SK-N-SH treated with all-trans-retinoic acid at 6 μM for 48 hours (cell line): Measurements from ENCODE around the gene MXRA8.
"Not testable (repeated sequence)": the region's sequence is repeated elsewhere in the genome, so short reads cannot be mapped to it uniquely, and the experiment has no call there.

Experiments
- ATAC-seq: fragments of 200-7000 bp; cut with Tn5 transposase; 3 replicates; pipeline ENCODE4 v1.9.1; 2020; ENCODE audit warnings: mild to moderate bottlenecking, moderate library complexity
- ARNTL ChIP-seq: fragments of 450-650 bp; formaldehyde crosslinking; IDR thresholded peaks from 2 replicates; pipeline ENCODE4 v1.5.0; 2020; ENCODE audit warnings: low read depth, mild to moderate bottlenecking, moderate library complexity, borderline replicate concordance
- BACH2 ChIP-seq: fragments of 250-450 bp; sonication (Bioruptor Pico); IDR thresholded peaks from 2 replicates; pipeline ENCODE4 v1.9.0; 2021; ENCODE audit warnings: mild to moderate bottlenecking, borderline replicate concordance
- CSDC2 ChIP-seq: fragments of 250-450 bp; sonication (Bioruptor Pico); IDR thresholded peaks from 2 replicates; pipeline ENCODE4 v1.5.0; 2020; ENCODE audit warnings: mild to moderate bottlenecking, moderate library complexity
- CSRNP3 ChIP-seq: fragments of 250-450 bp; sonication (Bioruptor Pico); IDR thresholded peaks from 2 replicates; pipeline ENCODE4 v1.5.1; 2021; ENCODE audit warnings: mild to moderate bottlenecking, moderate library complexity
- ESRRG ChIP-seq: fragments of 250-450 bp; sonication (Bioruptor Pico); IDR thresholded peaks from 2 replicates; pipeline ENCODE4 v1.6.1; 2021; ENCODE audit warnings: mild to moderate bottlenecking
- GLIS3 ChIP-seq: fragments of 250-450 bp; sonication (Bioruptor Pico); IDR thresholded peaks from 2 replicates; pipeline ENCODE4 v1.5.0; 2020; ENCODE audit warnings: mild to moderate bottlenecking, moderate library complexity
- ISL1 ChIP-seq: fragments of 250-450 bp; sonication (Bioruptor Pico); IDR thresholded peaks from 2 replicates; pipeline ENCODE4 v2.1.2; 2022; ENCODE audit warnings: mild to moderate bottlenecking, moderate library complexity
- OSR1 ChIP-seq: fragments of 250-450 bp; sonication (Bioruptor Pico); IDR thresholded peaks from 2 replicates; pipeline ENCODE4 v1.8.0; 2022; ENCODE audit warnings: moderate library complexity, mild to moderate bottlenecking, inconsistent platforms
- PPARA ChIP-seq: fragments of 250-450 bp; sonication (Bioruptor Pico); IDR thresholded peaks from 2 replicates; pipeline ENCODE4 v1.5.0; 2020; ENCODE audit warnings: mild to moderate bottlenecking, borderline replicate concordance
- RARB ChIP-seq: fragments of 250-450 bp; sonication (Bioruptor Pico); IDR thresholded peaks from 2 replicates; pipeline ENCODE4 v1.8.0; 2021; ENCODE audit warnings: mild to moderate bottlenecking, moderate library complexity
- SNAI2 ChIP-seq: fragments of 250-450 bp; sonication (Bioruptor Pico); IDR thresholded peaks from 2 replicates; pipeline ENCODE4 v1.5.0; 2020; ENCODE audit warnings: mild to moderate bottlenecking, moderate library complexity
- TCF4 ChIP-seq: fragments of 250-450 bp; sonication (Bioruptor Pico); IDR thresholded peaks from 2 replicates; pipeline ENCODE4 v1.8.0; 2021; ENCODE audit warnings: mild to moderate bottlenecking, moderate library complexity, borderline replicate concordance
- TOX ChIP-seq: fragments of 250-450 bp; sonication (Bioruptor Pico); IDR thresholded peaks from 2 replicates; pipeline ENCODE4 v1.8.0; 2021; ENCODE audit warnings: mild to moderate bottlenecking, moderate library complexity, borderline replicate concordance
- ZFP30 ChIP-seq: fragments of 450-650 bp; formaldehyde crosslinking; IDR thresholded peaks from 2 replicates; pipeline ENCODE4 v1.5.0; 2022; ENCODE audit warnings: mild to moderate bottlenecking, moderate library complexity
- ZNF565 ChIP-seq: fragments of 450-650 bp; formaldehyde crosslinking; conservative IDR thresholded peaks from 2 replicates; pipeline ENCODE4 v1.5.0; 2020; ENCODE audit warnings: low read depth, mild to moderate bottlenecking, moderate library complexity
- ZNF70 ChIP-seq: fragments of 450-650 bp; formaldehyde crosslinking; IDR thresholded peaks from 2 replicates; pipeline ENCODE4 v1.5.0; 2020; ENCODE audit warnings: mild to moderate bottlenecking, moderate library complexity
- ZNF8 ChIP-seq: fragments of 450-650 bp; formaldehyde crosslinking; IDR thresholded peaks from 2 replicates; pipeline ENCODE4 v1.5.0; 2020; ENCODE audit warnings: mild to moderate bottlenecking, moderate library complexity
- TF ChIP-seq, protein P1 (sequence below): fragments of 250-450 bp; sonication (Bioruptor Pico); IDR thresholded peaks from 2 replicates; pipeline ENCODE4 v1.5.0; 2020; ENCODE audit warnings: mild to moderate bottlenecking, moderate library complexity
- TF ChIP-seq, protein P2 (sequence below): fragments of 250-450 bp; sonication (Bioruptor Pico); IDR thresholded peaks from 2 replicates; pipeline ENCODE4 v1.8.0; 2020; ENCODE audit warnings: mild to moderate bottlenecking, moderate library complexity, borderline replicate concordance
- TF ChIP-seq, protein P3 (sequence below): fragments of 250-450 bp; sonication (Bioruptor Pico); IDR thresholded peaks from 2 replicates; pipeline ENCODE4 v1.8.0; 2021; ENCODE audit warnings: low read depth, mild to moderate bottlenecking, moderate library complexity, borderline replicate concordance
- TF ChIP-seq, protein P4 (sequence below): fragments of 250-450 bp; sonication (Bioruptor Pico); IDR thresholded peaks from 2 replicates; pipeline ENCODE4 v1.5.1; 2020; ENCODE audit warnings: low read depth, mild to moderate bottlenecking, moderate library complexity

Gene MXRA8

DNA sequence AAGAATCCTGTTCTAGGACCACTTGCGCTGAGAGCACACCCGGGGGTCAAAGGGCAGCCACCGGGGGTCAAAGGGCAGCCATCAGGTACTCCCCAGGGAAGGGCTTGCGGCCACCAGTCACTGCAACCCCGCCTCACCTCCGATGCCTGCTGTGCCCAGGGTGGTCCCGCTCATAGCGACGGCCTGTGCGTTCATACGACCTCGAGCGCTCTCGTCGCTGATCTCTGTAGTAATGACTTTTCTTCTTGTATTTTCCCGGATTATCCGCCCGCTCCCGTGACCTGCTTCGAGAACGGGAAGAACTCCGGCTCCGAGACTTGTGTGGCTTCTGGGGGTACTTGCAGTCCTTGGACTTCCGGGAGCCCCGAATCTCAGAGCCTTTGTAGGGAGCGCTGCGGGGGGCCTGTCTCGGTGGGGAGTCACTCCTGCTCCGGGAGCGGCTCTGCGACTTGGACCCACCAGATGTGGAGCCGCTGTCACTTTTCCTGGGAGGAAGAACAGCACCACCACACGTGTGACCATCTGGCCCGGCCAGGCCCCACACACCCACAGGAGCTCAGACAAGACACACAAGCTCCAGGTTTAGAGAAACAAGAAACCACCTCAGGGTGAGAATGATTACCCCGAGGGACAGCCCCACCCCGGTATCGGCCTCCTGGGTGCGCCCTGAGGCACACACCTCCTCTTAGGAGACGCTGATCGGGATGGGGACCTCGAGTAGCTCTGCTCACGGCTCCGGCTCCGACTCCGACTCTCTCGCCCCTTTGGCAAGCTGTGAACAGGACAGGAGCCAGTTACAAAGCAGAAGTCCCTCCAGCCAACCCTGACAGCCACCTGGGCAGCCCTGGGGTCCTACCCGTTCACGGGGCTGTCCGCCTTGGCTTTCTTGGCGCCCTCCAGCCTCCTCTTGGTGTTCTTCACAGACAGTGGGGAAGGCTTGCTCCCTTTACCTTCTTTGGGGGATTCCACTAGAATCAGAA, 29.0 kb upstream of the MXRA8 start:
- ATAC-seq = no peak
- TF ChIP-seq ZFP30 (no peak), ZNF70 (CRISPR knock-in tag) (no peak), PPARA (CRISPR knock-in tag) (no peak), ESRRG (CRISPR knock-in tag) (no peak), SNAI2 (CRISPR knock-in tag) (no peak), TCF4 (CRISPR knock-in tag) (no peak), TOX (no peak), ARNTL (CRISPR knock-in tag) (no peak)
- TF ChIP-seq, protein P1, sequence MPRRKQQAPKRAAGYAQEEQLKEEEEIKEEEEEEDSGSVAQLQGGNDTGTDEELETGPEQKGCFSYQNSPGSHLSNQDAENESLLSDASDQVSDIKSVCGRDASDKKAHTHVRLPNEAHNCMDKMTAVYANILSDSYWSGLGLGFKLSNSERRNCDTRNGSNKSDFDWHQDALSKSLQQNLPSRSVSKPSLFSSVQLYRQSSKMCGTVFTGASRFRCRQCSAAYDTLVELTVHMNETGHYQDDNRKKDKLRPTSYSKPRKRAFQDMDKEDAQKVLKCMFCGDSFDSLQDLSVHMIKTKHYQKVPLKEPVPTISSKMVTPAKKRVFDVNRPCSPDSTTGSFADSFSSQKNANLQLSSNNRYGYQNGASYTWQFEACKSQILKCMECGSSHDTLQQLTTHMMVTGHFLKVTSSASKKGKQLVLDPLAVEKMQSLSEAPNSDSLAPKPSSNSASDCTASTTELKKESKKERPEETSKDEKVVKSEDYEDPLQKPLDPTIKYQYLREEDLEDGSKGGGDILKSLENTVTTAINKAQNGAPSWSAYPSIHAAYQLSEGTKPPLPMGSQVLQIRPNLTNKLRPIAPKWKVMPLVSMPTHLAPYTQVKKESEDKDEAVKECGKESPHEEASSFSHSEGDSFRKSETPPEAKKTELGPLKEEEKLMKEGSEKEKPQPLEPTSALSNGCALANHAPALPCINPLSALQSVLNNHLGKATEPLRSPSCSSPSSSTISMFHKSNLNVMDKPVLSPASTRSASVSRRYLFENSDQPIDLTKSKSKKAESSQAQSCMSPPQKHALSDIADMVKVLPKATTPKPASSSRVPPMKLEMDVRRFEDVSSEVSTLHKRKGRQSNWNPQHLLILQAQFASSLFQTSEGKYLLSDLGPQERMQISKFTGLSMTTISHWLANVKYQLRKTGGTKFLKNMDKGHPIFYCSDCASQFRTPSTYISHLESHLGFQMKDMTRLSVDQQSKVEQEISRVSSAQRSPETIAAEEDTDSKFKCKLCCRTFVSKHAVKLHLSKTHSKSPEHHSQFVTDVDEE (CRISPR knock-in tag) = no peak
- TF ChIP-seq, protein P2, sequence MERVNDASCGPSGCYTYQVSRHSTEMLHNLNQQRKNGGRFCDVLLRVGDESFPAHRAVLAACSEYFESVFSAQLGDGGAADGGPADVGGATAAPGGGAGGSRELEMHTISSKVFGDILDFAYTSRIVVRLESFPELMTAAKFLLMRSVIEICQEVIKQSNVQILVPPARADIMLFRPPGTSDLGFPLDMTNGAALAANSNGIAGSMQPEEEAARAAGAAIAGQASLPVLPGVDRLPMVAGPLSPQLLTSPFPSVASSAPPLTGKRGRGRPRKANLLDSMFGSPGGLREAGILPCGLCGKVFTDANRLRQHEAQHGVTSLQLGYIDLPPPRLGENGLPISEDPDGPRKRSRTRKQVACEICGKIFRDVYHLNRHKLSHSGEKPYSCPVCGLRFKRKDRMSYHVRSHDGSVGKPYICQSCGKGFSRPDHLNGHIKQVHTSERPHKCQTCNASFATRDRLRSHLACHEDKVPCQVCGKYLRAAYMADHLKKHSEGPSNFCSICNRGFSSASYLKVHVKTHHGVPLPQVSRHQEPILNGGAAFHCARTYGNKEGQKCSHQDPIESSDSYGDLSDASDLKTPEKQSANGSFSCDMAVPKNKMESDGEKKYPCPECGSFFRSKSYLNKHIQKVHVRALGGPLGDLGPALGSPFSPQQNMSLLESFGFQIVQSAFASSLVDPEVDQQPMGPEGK (CRISPR knock-in tag) = no peak
- TF ChIP-seq, protein P3, sequence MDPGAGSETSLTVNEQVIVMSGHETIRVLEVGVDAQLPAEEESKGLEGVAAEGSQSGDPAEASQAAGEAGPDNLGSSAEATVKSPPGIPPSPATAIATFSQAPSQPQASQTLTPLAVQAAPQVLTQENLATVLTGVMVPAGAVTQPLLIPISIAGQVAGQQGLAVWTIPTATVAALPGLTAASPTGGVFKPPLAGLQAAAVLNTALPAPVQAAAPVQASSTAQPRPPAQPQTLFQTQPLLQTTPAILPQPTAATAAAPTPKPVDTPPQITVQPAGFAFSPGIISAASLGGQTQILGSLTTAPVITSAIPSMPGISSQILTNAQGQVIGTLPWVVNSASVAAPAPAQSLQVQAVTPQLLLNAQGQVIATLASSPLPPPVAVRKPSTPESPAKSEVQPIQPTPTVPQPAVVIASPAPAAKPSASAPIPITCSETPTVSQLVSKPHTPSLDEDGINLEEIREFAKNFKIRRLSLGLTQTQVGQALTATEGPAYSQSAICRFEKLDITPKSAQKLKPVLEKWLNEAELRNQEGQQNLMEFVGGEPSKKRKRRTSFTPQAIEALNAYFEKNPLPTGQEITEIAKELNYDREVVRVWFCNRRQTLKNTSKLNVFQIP (CRISPR knock-in tag) = no peak

DNA sequence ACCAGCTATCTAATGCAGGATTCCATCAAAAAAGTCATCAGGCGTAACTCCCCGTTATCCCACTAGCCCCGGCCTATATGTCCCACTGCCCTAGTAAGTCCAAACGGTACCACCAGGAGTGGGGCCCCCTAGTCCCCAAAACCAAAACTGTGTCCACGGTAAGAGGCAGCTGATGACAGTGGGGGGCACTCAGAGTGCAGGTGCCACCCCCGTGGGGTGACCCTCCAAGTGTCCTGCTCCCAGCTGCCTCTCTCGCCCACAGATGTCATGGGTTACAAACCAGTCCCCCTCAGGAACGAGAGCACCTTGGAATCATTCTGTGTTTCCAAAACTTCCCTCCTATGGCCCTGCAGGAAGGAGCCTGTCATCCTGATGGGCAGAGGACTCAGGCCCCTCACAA, 27.6 kb upstream of the MXRA8 start:
- ATAC-seq = no peak

DNA sequence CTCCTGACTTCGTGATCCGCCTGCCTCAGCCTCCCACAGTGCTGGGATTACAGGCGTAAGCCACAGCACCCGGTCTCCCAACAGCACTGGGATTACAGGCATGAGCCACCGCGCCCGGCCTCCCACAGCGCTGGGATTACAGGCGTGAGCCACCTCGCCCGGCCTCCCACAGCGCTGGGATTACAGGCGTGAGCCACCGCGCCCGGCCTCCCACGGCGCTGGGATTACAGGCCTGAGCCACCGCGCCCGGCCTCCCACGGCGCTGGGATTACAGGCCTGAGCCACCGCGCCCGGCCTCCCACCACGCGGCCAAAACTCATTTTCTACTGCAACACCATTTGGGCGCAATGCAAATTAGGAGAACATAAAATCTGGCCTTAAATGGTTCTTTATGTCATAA, 27.0 kb upstream of the MXRA8 start:
- ATAC-seq = not testable (repeated sequence)

More for the DNA sequence above, 27.6 kb upstream of the MXRA8 start:
- TF ChIP-seq TCF4 (CRISPR knock-in tag) (no peak), RARB (CRISPR knock-in tag) (no peak), CSDC2 (CRISPR knock-in tag) (no peak), ZFP30 (no peak), ARNTL (CRISPR knock-in tag) (no peak), ESRRG (CRISPR knock-in tag) (no peak), CSRNP3 (CRISPR knock-in tag) (no peak), ISL1 (CRISPR knock-in tag) (no peak), ZNF8 (CRISPR knock-in tag) (no peak)
- TF ChIP-seq, protein P4, sequence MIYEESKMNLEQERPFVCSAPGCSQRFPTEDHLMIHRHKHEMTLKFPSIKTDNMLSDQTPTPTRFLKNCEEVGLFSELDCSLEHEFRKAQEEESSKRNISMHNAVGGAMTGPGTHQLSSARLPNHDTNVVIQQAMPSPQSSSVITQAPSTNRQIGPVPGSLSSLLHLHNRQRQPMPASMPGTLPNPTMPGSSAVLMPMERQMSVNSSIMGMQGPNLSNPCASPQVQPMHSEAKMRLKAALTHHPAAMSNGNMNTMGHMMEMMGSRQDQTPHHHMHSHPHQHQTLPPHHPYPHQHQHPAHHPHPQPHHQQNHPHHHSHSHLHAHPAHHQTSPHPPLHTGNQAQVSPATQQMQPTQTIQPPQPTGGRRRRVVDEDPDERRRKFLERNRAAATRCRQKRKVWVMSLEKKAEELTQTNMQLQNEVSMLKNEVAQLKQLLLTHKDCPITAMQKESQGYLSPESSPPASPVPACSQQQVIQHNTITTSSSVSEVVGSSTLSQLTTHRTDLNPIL = no peak
- TF ChIP-seq, all 23 proteins: peak for 0

DNA sequence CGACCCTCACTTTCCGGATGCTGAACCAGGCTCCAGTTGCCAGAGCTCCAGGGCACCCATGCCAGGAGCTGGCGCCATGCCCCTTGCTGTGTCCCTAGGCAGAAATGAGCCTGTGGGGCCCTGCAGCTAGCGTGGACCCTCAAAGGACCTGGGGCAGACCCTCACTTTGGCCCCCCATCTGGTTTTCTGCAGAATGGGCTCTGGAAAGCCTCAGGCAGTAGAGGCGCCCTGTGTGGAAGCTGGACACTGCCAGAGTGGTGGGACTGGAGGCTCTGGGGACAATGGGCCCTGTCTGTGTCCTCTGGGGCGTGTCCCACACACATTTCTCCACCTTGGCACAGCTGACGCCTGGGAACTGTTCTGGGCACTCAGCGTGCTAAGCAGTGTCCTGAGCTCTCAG, 22.9 kb upstream of the MXRA8 start:
- ATAC-seq = no peak
- TF ChIP-seq GLIS3 (CRISPR knock-in tag) (no peak), BACH2 (CRISPR knock-in tag) (no peak), ZFP30 (no peak), ARNTL (CRISPR knock-in tag) (no peak), ZNF8 (CRISPR knock-in tag) (no peak), ZNF565 (CRISPR knock-in tag) (no peak), OSR1 (CRISPR knock-in tag) (no peak), TCF4 (CRISPR knock-in tag) (no peak), PPARA (CRISPR knock-in tag) (no peak), ISL1 (CRISPR knock-in tag) (no peak)
- TF ChIP-seq, protein P4 = no peak
- TF ChIP-seq, protein P1 (CRISPR knock-in tag) = no peak
